Adrenal gland (tissue), 12 donors: ENCODE measurements around the gene CD81. TPM values are rescaled to one million over a fixed set of nuclear protein-coding genes. Genes with fewer than 3 reads are reported as not detected.

ENCODE experiments used
- DNase-seq, 7 donors: peaks; one replicate each; pipeline ENCODE4 v3.0.0-alpha.2; 2019 to 2020
- H3K27ac ChIP-seq, 5 donors: fragments of 200-600 bp; sonication (generic) in 4 of 5; 1 replicate in 3 of 5; 2 replicates in 2 of 5; pipeline versions ENCODE4 v1.5.1 to v1.8.0; 2016 to 2020; ENCODE audit warnings: mild to moderate bottlenecking in 1 of 5
- H3K27me3 ChIP-seq: fragments of 200-600 bp; 2 replicates; pipeline ENCODE4 v1.8.0; 2021
- H3K36me3 ChIP-seq, 2 donors: fragments of 200-600 bp; replicated peaks in 1 of 2; 1 replicate in 1 of 2; 2 replicates in 1 of 2; pipeline versions ENCODE4 v1.5.1 to v1.8.0; 2018 to 2022
- H3K4me1 ChIP-seq, 2 donors: fragments of 200-600 bp; replicated peaks in 1 of 2; 1 replicate in 1 of 2; 2 replicates in 1 of 2; pipeline versions ENCODE4 v1.5.1 to v1.8.0; 2018 to 2021
- H3K4me3 ChIP-seq, 4 donors: fragments of 200-600 bp; sonication (generic) in 3 of 4; one replicate each; pipeline ENCODE4 v1.5.1; 2016 to 2018
- H3K9me3 ChIP-seq, 3 donors: fragments of 200-600 bp; sonication (generic) in 1 of 3; replicated peaks in 1 of 3; 1 replicate in 2 of 3; 2 replicates in 1 of 3; pipeline versions ENCODE4 v1.5.1 to v1.8.0; 2016 to 2021
- POLR2A ChIP-seq, 2 donors: fragments of 450-650 bp; IDR thresholded peaks; one replicate each; pipeline ENCODE4 v1.6.1; 2017; ENCODE audit warnings: antibody characterized with exemption in 2 of 2, mild to moderate bottlenecking in 2 of 2, moderate library complexity in 1 of 2
- WGBS, 4 donors: extraction: QIAGEN DNeasy Blood & Tissue Kit in 2 of 4; methylation state at CpG; one replicate each; pipeline versions ENCODE4 v1.1.5 to v1.1.7; 2013 to 2017; 5-methylcytosine and 5-hydroxymethylcytosine counted together
- intact Hi-C, 2 donors: fragments of 100-400 bp; cut with DNase I; formaldehyde crosslinking; loops; one replicate each; pipeline versions ENCODE4 v1.14.1 to v1.15.0; 2022 to 2023
- polyA plus RNA-seq, 3 donors: library from polyadenylated mRNA; stranded (reverse); fragments of 200-250 nt in 2 of 3; fragments of 350-450 nt in 1 of 3; fragmentation: Illumina TruSeq in 1 of 3; extraction: RNeasy Lipid Tissue Mini Kit (QIAGEN cat#74804) in 1 of 3; gene quantifications; one replicate each; pipeline ENCODE4 v1.2.3, GENCODE V29; 2013 to 2014
- total RNA-seq, 9 donors: library from RNA; depleted of rRNA in 4 of 9; stranded (reverse); fragments of >200 nt in 4 of 9; fragments of 120-200 nt in 1 of 9; fragmentation: NEBNext Ultra II Directional in 1 of 9; extraction: Animal tissue kit (Norgen Biotek cat#: 25700) in 1 of 9; gene quantifications; one replicate each; pipeline versions ENCODE4 v1.1.0 to v1.2.4, GENCODE V29; 2013 to 2023
- TF ChIP-seq, protein P1 (sequence below), 6 experiments: fragments of 450-650 bp in 4 of 6; fragments of 200-600 bp in 2 of 6; sonication (generic) in 1 of 6; IDR thresholded peaks; 1 replicate in 5 of 6; 2 replicates in 1 of 6; pipeline versions ENCODE4 v1.5.1 to v1.8.0; 2016 to 2021; ENCODE audit warnings: antibody characterized with exemption in 6 of 6, mild to moderate bottlenecking in 2 of 6, moderate library complexity in 1 of 6
- donor health status: healthy with polysubstance abuse.
- donor health status: Bipolar disorder and iron deficiency.
- donor health status: DM: yes; HTN: yes; CAD: no.
- donor health status: DM: no; HTN: no; CAD: no.
- donor health status: DM: no; HTN: no; CAD: no.
- donor health status: DM: yes; HTN: yes; CAD: no.

The CD81 gene
- total and polyA plus RNA-seq, 12 donors, result 40.9 to 444 (median 275) TPM

DNA sequence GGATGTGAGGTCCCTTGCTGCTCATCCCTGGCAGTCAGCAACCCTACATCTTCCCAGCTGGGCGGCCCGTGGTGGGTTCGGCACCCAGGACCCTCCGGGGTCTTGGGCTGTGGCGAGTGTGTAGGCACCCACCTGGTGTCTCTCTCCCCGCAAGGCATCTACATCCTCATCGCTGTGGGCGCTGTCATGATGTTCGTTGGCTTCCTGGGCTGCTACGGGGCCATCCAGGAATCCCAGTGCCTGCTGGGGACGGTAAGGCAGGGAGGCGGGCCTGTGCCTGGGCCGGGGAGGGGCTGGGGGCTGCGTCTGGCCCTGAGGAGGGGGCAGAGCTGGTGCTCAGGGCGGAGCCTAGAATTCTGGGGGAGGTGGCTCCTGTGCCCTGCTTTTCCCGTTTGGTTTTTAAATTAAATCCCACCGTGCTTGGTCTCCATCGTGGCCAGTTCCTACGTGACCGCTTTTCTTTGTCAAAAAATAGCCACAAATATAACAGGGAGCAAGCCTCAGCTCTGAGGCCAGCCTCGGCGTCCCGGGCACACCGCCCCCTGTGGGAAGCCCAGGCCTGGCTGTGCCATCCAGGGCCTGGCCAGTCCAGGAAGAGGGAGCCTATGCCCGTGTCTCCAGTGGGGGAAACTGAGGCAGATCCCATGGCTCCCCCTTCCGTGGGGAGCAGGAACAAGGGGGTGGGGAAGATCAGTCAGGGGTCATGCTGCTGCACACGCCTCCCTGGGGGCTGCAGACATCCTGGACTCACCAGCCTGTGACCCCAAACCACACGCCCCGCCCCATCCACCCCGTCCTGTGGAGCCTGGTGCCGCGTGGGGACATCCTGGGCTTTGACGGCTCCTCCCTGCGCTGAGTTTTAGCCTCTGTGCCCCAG lies 17.1 kb downstream of the CD81 start:
- H3K4me1 ChIP-seq, result peaks cover 3 to 21% of the 10 kb centered on the region in 2 donors

DNA sequence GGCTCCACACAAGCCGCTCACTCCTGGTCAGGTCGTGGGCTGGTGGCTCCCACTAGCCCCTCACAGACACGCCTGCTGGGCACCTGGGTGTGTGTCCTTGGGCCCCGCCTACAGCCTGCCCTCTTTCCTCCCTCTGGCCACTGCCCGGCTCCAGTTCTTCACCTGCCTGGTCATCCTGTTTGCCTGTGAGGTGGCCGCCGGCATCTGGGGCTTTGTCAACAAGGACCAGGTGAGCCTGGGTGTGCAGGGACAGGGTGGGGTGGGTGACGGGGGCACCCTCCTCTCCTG lies 17.7 kb downstream of the CD81 start:
- peaks cover 0 to 79% of the 10 kb centered on the region in 2 donors for H3K36me3 ChIP-seq
- TF ChIP-seq, protein P1, sequence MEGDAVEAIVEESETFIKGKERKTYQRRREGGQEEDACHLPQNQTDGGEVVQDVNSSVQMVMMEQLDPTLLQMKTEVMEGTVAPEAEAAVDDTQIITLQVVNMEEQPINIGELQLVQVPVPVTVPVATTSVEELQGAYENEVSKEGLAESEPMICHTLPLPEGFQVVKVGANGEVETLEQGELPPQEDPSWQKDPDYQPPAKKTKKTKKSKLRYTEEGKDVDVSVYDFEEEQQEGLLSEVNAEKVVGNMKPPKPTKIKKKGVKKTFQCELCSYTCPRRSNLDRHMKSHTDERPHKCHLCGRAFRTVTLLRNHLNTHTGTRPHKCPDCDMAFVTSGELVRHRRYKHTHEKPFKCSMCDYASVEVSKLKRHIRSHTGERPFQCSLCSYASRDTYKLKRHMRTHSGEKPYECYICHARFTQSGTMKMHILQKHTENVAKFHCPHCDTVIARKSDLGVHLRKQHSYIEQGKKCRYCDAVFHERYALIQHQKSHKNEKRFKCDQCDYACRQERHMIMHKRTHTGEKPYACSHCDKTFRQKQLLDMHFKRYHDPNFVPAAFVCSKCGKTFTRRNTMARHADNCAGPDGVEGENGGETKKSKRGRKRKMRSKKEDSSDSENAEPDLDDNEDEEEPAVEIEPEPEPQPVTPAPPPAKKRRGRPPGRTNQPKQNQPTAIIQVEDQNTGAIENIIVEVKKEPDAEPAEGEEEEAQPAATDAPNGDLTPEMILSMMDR (IDR thresholded peaks at IDR 0.05), result no peak
- no peak for TF ChIP-seq POLR2A (IDR thresholded peaks at IDR 0.05)
- H3K4me3 ChIP-seq, result no peak overlapping the region
- H3K27ac ChIP-seq, result no peak overlapping the region
- H3K27me3 ChIP-seq, result no peaks in the 10 kb centered on the region
- DNase-seq, result no peak
- peaks cover 8 to 19% of the 10 kb centered on the region in 2 donors for H3K4me1 ChIP-seq
- intact Hi-C loops, result no loop called here
- WGBS, 4 donors, result 84 to 100% (median 90%) methylated on average over 2 to 8 of the region's 8 CpGs
- no peaks in the 10 kb centered on the region for H3K9me3 ChIP-seq

More for the DNA sequence above, 17.1 kb downstream of the CD81 start:
- TF ChIP-seq, protein P1 (IDR thresholded peaks at IDR 0.05), result no peak
- no peak for TF ChIP-seq POLR2A (IDR thresholded peaks at IDR 0.05)
- no peak for DNase-seq
- no peak overlapping the region for H3K4me3 ChIP-seq
- intact Hi-C loops, result no loop called here
- no peaks in the 10 kb centered on the region for H3K27me3 ChIP-seq
- H3K36me3 ChIP-seq, result peaks cover 0 to 79% of the 10 kb centered on the region in 2 donors
- WGBS, 4 donors, result 81 to 92% (median 84%) methylated on average over 14 to 34 of the region's 34 CpGs
- H3K27ac ChIP-seq, result no peak overlapping the region
- H3K9me3 ChIP-seq, result no peaks in the 10 kb centered on the region

DNA sequence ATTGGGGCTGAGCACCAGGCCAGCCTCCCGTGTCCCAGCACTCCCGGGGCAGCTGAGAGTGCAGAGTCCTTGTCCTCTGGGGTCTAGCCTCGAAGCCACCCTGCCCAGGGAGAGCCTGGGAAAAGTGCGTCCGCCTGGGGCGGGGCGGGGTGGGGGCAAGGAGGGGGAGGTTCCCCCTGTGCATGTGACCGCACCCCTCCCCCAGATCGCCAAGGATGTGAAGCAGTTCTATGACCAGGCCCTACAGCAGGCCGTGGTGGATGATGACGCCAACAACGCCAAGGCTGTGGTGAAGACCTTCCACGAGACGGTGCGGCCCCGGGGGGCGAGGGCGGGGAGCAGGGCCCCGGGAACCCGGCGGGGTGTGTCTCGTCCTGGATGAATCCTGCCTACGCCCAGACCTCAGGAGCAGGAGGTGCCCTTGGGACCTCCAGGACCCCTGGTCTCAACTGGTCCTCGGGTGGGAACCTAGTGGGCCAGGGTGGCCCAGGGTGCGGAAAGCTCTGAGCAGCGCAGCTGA lies 18.2 kb downstream of the CD81 start:
- H3K9me3 ChIP-seq, result no peaks in the 10 kb centered on the region
- H3K4me3 ChIP-seq, result no peak overlapping the region
- WGBS, 4 donors, result 89 to 94% (median 92%) methylated on average over 13 to 26 of the region's 26 CpGs; no CpG with 5 or more reads in 1 of the 4 donors
- no peak for TF ChIP-seq POLR2A (IDR thresholded peaks at IDR 0.05)
- TF ChIP-seq, protein P1 (IDR thresholded peaks at IDR 0.05), result no peak
- no peak for DNase-seq
- peaks cover 0 to 79% of the 10 kb centered on the region in 2 donors for H3K36me3 ChIP-seq
- H3K27ac ChIP-seq, result no peak overlapping the region
- intact Hi-C loops, result no loop called here
- H3K27me3 ChIP-seq, result no peaks in the 10 kb centered on the region
- H3K4me1 ChIP-seq, result peaks cover 8 to 14% of the 10 kb centered on the region in 2 donors

DNA sequence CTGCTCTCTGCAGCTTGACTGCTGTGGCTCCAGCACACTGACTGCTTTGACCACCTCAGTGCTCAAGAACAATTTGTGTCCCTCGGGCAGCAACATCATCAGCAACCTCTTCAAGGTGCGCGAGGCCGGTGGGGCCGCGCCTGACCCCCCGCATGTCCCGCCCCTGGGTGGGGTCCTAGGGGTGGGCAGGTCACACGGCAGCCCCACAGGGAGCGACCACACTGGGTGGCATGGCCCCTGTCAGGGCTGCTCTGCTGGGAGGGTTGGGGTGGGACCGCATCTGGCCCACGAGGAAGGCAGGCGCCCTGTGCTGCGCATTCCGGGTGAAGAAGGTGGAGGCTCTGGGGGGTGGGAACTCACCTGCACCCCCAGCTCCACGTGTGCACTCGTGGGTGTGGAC lies 18.7 kb downstream of the CD81 start:
- WGBS, 4 donors, result 85 to 92% (median 91%) methylated on average over 5 to 17 of the region's 17 CpGs; no CpG with 5 or more reads in 1 of the 4 donors
- H3K27me3 ChIP-seq, result no peaks in the 10 kb centered on the region
- H3K4me3 ChIP-seq, result no peak overlapping the region
- intact Hi-C loops, result no loop called here
- no peak overlapping the region for H3K27ac ChIP-seq
- H3K9me3 ChIP-seq, result no peaks in the 10 kb centered on the region
- TF ChIP-seq, protein P1 (IDR thresholded peaks at IDR 0.05), result no peak
- TF ChIP-seq POLR2A (IDR thresholded peaks at IDR 0.05), result no peak
- peaks cover 0 to 75% of the 10 kb centered on the region in 2 donors for H3K36me3 ChIP-seq
- peaks cover 8 to 10% of the 10 kb centered on the region in 2 donors for H3K4me1 ChIP-seq
- no peak for DNase-seq
